OCI-LY1 (cell line): ENCODE measurements around the gene ARFGAP2.
A peak's percentile ranks its signal among the peaks of the same experiment; 100 is the strongest.

Experiments used
- CTCF ChIP-seq: fragments of 200-600 bp; sonication (generic), shearing (Covaris generic); IDR thresholded peaks from 2 replicates; pipeline ENCODE4 v1.5.1; 2017; ENCODE audit warnings: mild to moderate bottlenecking, antibody characterized with exemption, low read length, moderate library complexity, mixed read lengths
- EZH2 ChIP-seq: fragments of 200-600 bp; sonication (generic), shearing (Covaris generic); IDR thresholded peaks from 2 replicates; pipeline ENCODE4 v1.8.0; 2017; ENCODE audit warnings: borderline replicate concordance, mixed run types, mild to moderate bottlenecking, antibody characterized with exemption, low read length, moderate library complexity, mixed read lengths

DNA sequence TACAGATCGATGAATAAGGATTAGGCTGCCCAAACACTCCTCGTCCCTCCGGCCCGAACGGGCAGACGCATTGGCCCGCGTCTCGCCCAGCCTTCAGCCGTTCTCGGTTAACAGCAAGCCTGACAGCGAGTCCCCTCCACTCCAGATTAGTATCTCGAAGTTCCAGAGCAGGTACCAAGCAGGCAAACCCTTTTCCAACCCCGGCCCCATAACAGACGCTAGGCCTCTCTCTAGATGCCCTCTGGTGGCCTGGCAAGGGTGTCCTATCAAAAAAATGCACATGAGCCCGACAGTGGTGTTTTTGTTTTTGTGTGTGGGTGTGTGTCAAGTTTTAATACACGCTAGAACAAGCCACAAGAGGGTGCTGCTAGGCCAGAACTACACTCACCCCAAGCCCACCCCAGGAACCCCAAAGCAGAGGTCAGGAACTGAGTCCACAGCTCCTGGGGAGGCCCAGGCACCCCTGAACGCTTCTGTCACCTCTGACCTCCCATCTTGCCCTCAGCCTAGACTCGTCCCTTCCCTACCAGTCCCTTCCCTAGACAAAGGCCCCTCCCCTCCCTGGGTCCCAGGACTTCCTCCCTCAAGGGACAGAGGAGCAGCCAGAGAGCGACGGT is 658 bp upstream of the ARFGAP2 start:
- TF ChIP-seq CTCF: peak; percentile 90
- no peak for TF ChIP-seq EZH2
